Activated CD4-positive, CD25-positive, alpha-beta regulatory T cell treated with anti-CD3 and anti-CD28 coated beads, Interleukin-2, amount 50 U/mL, for 24 hours (primary cell): ENCODE results near the gene GADD45B.
"Not testable (repeated sequence)": the region's sequence is repeated elsewhere in the genome, so short reads cannot be mapped to it uniquely, and the experiment has no call there.

Experiments
- ATAC-seq, 2 donors: fragments of 150-1000 bp; cut with Tn5 transposase; one replicate each; pipeline ENCODE4 v1.10.0; 2021; ENCODE audit warnings: mild to moderate bottlenecking in 1 of 2, moderate library complexity in 1 of 2

Gene GADD45B

DNA sequence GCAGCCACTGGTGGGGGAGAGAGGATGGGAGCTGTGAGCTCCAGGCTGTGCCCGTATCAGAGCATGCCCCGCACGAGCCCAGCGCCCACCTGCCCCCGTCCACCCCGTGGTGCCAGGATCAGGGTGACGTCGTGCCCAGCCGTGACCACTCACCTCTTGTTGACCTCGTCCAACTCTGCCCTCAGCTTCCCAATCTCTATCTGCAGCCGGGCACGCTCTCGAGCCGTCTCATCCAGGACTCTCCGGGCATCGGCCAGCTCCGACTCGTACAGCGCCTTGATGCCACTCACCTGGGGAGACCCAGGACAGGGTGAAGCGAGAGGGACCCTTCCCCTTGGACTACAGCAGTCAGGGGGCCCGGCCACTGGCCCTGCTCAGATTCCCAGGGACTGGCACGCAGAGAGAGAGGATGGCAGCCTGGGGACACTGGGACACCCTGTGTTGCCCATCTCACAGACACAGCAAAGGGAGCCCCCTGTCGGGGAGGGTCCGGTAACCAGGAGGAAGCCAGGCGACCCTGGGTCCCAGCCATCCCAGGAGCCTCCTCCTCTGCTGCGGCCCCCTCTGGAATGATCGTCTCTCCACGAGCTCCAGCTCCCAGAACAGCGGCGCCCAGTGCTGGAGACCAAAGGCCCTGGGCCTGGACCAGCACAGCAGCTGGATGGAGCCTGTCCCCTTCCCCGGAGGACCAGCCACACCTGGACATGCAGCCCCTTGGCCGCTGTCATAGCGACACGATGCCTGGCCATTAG is 31.5 kb upstream of the GADD45B start:
- ATAC-seq: no peak

DNA sequence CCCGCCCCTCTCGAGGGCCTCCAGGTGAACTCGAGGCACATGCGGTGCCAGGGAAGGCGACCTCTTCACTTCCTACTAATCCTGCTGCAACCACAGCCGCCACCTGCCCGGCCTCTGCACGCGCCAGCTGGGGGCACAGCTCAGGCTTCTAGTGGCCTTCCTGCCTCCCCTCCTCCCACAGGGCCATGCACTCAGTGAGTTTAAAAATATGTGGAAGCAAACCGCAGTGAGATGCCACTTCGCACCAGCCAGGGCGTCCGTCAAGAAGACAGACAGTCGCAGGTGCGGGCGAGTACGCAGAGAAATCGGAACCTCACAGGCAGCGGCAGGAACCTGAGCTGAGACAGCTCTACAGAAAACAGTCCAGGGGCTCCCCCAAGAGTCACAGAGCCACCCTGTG is 29.5 kb upstream of the GADD45B start:
- peak; percentile 33 to 59 for ATAC-seq

DNA sequence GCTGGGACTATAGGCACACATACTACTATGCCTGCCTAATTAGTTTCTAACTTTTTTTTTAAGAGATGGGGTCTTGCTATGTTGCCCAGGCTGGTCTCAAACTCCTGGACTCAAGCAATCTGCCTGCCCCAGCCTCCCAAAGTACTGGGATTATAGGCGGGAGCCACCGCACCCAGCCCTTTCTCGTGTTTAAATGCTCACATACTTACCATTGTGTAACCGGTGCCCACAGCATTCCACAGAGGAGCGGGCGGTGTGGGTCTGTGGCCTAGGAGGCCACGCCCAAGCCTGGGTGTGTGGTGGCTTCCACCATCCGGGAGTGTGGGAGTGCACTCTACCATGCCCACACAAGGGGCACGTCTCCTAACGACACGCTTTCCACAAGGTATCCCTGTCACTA is 26.9 kb upstream of the GADD45B start:
- no peak for ATAC-seq

DNA sequence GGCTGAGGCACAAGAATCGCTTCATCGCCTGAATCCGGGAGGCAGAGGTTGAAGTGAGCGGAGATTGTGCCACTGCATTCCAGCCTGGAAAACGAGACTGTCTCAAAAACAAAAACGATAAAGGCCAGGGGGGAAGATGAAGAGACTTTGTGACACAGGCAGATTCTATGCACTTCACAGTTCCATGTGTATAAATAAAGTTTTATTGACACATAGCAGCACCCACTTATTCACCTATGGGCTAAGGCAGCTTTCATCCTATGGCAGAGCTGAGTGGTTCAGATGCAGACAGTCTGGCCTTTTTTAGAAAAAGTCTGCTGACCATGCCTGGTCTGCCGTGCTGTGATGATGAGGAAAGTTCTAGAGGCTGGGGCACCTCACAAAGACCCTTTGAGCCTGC is 24.8 kb upstream of the GADD45B start:
- no peak for ATAC-seq

DNA sequence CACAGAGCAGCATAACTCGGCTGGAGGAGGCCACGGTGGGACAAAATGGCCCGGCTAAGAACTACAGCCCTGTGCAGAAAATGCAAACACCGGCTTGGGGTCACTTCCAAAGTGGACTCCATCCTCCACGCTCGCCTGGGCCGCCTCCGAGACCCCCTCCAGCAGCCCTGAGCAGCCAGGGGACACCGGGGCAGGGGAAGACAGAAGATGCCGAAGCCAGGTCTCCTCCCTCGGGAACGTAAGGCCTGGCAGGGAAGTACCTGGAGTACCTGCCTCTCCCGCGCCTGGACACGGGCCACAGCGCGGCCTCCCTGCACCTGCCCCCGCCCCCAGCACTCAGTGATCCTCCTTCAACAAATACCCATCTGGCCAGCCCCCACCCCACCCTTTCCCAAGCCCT is 24.2 kb upstream of the GADD45B start:
- no peak for ATAC-seq

DNA sequence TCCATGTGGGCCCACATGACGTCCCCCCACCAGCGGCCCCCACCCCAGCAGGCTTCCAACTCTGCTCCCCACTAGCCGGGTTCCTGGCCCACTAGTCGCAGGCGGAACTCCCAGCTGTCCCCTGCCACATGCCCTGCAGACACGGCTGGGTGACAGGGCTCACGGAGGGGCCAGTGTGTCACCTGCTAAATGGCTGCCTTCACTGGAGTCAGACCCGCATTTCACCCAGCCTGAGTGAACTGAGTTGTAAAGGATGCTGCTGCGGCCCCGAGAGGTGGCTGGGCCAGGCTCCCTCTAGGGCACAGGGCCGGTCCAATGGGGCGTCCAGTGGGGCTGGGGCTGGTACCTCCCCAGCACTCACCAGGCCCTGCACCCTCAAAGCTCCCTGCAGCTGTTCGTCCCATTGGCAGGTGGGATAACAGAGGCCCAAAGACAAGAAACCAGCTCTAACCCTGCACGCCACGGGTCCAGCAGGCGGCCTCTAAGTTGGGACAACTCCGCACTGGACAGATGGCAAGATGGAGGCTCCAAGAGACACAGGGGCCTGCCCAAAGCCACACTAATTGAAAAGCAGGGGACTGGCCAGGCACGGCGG is 22.4 kb upstream of the GADD45B start:
- ATAC-seq: no peak

DNA sequence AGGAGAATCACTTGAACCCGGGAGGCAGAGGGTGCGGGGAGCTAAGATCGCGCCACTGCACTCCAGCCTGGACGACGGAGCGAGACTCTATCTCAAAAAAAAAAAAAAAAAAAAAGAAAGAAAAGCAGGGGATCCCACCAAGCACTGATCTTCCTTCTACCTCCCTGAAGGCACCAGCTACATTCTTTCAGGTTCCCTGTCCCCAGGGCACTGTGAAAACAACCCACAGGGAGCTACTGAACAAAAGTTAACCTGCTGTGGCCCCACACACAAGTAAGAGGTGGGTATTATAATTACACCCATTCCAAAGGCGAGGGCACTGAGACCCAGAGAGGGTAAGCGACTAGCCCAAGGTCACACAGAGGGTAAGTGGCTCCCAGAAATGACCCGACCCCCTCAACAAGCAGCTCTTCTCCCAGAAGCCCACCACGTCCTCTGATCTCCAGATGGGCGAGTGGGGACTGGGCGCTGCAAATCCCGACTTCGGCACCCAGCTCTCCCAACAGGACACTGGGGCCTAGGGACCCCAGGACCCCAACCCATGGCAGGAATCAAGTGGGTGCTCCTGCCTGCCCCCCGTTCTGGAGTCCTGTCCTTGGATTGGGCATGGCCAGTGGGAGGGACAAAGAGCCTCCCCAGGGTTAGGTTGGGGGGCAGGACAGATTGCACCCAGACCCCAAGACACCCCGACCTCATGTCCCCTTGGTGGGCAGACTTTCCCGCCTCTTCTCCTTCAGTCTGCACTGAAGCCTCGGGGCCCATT is 21.5 kb upstream of the GADD45B start:
- ATAC-seq: no peak

DNA sequence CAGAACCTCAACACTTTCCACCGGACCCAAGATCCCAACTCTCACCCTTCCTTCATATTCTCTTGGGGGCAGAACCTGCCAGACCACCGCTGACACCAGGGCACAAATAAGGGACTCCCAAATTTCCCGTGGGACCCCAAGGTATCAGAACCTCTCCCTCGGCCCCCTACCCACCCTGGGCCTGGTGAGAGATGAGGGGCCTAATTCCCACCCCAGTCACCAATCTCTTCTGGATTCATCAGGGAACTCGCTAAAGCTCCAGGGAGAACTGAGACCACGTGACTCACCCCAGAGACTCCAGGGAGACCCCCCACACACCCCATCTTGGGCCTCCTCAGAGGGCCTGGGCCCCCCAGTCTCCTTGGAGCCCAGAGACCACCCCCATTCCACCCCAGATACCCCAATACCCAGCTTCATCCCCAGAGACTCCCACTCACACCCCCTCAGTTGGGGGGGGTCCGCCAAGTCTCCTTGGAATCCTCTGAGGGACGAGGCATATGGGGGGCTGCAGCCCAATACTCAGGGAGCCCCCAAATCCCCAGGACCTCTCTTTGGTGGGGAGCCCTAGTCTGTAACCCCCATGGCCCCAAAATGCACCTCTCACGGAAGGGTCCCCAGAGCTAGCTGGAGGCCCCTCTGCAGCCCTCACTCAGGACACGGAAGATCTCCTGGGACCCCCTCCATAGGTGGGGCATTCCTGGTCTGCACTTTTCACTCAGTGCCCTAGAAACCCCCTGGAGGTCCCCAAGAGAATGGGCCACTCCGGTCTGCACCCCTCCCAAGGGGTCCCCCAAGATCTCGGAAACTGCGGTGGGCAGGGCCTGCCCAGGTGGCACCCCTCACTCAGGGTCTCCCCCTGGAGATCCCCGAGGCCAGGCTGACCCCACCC is 20.7 kb upstream of the GADD45B start:
- no peak for ATAC-seq

DNA sequence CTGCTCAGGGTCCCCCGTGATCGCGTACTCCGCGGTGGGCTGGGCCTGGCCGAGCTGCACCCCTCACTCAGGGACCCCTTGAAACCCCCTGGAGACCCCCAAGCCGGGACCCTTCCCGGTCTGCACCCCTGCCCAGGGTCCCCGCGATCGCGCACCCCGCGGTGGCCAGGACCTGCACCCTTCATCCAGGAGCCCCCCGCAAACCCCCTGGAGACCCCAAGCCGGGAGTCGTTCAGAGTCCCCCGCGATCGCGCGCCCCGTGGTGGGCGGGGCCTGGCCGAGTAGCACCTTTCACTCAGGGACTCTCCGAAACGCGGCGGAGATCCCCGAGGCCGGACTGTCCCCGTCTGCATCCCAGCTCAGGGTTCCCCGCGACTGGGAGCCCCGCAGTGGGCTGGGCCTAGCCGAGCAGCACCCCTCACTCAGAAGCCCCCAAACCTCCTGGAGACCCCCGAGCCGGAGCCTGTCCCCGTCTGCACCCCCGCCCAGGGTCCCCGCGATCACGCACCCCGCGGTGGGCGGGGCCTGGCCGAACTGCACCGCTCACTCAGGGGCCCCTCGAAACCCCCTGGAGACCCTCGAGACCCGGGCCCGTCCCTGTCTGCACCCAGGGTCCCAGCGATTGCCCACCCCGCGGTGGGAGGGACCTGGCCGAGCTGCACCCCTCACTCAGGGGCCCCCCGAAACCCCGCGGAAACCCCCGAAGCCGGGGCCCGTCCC is 19.9 kb upstream of the GADD45B start:
- peak; percentile 23 to 36 for ATAC-seq

DNA sequence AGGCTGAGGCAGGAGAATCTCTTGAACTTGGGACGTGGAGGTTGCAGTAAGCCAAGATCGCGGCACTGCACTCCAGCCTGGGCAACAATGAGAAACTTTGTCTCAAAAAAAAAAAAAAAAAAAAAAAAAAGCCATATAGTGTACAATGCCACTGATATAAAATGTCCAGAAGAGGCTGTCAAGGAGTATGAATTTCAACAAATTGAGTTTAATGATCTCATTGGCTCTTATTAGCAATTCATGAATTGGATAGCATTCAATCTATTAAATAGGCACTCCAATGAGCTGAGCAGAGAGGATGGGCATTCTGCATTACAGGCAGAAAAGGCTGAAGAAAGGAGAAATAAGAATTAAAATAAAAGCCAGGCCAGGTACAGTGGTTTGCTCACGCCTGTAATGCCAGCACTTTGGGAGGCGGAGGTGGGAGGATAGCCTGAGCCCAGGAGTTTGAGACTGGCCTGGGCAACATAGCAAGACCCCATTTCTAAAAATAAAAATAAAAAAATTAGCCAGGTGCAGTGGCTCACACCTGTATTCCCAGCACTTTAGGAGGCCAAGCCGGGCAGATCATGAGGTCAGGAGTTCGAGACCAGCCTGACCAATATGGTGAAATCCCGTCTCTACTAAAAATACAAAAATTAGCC is 18.4 kb upstream of the GADD45B start:
- ATAC-seq: no peak

DNA sequence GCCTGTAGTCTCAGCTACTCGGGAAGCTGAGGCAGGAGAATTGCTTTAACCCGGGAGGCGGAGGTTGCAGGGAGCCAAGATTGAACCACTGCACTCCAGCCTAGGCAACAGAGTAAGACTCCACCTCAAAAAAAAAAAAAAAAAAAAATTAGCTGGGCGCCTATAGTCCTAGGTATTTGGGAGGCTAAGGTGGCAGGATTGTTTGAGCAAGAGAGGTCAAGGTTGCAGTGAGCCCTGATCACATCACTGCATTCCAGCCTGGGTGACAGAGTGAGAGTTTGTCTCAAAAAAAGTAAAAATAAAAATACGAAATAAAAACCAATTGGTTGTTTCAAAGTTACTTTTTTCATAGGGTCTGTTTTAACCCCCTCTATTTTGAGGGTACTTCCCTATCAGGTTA is 17.9 kb upstream of the GADD45B start:
- no peak for ATAC-seq

DNA sequence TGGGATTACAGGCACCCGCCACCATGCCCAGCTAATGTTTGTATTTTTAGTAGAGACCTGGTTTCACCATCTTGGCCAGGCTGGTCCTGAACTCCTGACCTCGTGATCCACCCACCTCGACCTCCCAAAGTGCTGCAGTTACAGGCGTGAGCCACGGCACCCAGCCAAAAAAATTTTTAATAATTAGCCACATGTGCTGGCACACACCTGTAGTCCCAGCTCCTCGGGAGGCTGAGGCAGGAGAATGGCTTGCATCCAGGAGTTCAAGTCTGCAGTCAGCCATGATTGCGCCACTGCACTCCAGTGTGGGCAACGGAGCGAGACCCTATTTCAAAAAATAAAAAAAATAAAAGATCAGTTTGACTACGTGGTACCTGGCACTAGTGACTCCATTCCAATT is 17.2 kb upstream of the GADD45B start:
- not testable (repeated sequence) for ATAC-seq

DNA sequence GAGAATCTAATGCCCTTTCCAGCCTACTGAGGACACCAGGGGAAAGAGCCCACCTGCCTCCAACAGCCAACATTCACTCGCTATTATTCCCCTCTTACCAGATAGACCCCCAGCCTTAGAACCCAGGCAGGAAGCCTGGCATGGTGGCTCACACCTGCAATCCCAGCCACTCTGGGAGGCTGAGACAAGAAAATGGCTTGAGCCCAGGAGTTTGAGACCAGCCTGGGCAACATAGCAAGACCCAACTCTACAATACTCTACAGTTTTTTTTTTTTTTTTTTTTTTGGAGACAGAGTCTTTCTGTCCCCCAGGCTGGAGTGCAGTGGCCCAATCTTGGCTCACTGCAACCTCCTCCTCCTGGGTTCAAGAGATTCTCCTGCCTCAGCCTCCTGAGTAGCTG is 15.7 kb upstream of the GADD45B start:
- ATAC-seq: no peak

DNA sequence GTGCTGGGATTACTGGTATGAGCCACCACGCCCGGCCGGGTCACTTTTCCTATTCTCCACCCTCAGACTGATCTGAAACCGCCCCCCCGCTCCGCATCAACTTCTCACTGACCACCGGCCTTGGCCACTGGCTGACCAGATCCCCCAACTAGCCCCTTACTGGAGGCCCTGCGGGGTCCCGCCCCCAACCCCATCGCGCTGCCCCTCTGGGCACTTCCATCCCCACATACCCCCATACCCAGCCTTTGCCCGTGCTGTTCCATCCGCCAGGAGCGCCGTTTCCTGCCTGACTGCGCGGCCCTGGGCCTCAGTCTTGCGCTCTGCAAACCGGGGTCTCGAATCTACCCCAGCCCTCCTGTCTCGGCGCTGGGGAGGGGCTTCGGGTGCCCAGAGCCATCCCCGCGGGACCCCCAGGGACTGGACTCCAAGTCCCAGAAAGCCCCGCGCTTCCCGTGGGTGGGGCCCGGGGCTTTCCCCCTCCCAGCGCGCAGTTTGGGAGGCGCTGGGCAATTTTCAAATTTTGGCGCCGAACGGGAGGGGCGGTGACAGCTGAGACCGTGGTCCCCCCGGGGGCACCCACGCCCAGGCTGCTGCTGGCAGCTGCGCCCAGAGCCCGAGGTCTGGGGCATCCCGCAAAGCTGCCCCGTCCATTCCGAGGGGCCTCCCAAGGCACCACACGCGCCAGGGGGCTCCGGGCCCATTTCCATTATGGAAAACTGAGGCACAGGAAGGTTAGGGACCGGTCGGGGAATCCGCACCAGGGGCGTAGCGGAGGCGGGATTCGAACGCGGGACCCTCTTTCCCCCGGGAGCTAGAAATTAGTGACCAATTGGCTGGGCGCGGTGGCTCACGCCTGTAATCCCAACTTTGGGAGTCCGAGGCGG is 13.9 kb upstream of the GADD45B start:
- peak; percentile 79 to 81 for ATAC-seq

DNA sequence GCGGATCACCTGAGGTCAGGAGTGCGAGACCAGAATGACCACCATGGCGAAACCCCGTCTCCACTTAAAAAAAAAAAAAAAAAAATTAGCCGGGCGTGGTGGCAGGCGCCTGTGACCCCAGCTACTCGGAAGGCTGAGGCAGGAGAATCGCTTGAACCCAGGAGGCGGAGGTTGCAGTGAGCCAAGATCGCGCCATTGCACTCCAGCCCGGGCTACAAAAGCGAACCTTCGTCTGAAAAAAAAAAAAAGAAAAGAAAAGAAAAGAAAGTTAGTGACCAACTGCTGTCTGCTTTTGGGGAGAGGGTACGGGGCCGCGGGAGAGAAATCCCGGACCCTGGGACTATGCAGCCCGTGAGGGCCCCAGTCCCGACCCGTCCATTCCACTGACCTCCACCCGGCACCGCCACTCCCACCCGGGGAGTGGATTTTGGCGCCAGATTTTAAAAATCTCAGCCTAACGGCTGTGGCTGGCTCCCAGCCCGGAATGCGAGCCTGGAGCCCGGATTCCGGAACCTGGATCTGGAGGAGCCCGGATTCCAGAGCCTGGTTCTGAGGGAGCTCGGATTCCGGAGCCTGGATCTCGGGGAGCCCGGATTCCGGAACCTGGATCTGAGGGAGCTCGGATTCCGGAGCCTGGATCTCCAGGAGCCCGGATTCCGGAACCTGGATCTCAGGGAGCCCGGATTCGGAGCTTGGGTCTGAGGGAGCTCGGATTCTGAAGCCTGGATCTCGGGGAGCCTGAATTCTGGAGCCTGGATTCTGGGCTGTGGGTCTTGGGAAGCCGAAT is 13.1 kb upstream of the GADD45B start:
- ATAC-seq: no peak

DNA sequence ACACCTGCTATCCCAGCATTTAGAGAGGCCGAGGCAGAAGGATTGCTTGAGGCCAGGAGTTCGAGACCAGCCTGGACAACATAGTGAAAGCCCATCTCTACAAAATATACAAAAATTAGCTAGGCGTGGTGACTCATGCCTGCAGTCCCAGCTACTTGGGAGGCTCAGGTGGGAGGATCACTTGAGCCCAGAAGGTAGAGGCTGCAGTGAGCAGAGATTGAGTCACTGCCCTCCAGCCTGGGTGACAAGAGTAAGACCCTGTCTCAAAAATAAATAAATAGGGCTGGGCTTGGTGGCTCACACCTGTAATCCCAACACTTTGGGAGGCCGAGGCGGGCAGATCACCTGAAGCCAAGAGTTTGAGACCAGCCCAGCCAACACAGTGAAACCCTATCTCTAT is 12.2 kb upstream of the GADD45B start:
- ATAC-seq: not testable (repeated sequence)

DNA sequence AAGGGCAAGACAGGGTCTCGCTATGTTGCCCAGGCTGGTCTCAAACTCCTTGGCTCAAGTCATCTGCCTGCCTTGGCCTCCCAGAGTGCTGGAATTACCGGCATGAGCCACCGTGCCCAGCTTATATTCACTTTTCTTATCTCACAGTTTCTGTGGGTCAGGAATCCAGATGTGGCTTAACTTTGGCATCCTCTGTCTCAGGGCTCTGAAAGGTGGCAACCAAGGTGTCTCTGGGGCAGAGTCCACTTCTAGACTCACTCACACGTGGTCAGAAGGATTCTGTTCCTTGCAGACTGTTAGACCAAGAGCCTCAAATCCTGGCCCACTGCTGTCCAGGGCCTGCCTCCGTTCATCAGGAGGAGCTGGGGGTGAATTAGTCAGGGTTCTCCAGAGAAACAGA is 11.5 kb upstream of the GADD45B start:
- no peak for ATAC-seq

DNA sequence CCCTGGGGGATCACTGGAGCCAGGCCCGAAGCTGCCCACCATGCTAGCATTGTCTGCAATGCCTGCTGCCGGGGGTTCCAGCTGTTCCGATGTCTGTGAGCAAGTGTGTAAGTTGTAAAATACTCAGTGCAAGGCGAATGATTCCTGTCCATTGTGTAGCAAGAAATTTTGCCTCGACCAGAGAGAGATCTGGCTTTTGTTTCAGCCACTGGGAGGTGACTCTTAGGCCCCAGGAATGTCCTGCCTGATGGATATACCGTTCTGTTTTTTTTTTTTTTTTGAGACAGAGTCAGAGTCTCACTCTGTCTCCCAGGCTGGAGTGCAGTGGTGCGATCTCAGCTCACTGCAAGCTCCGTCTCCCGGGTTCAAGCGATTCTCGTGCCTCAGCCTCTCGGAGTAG is 7.3 kb upstream of the GADD45B start:
- no peak for ATAC-seq

DNA sequence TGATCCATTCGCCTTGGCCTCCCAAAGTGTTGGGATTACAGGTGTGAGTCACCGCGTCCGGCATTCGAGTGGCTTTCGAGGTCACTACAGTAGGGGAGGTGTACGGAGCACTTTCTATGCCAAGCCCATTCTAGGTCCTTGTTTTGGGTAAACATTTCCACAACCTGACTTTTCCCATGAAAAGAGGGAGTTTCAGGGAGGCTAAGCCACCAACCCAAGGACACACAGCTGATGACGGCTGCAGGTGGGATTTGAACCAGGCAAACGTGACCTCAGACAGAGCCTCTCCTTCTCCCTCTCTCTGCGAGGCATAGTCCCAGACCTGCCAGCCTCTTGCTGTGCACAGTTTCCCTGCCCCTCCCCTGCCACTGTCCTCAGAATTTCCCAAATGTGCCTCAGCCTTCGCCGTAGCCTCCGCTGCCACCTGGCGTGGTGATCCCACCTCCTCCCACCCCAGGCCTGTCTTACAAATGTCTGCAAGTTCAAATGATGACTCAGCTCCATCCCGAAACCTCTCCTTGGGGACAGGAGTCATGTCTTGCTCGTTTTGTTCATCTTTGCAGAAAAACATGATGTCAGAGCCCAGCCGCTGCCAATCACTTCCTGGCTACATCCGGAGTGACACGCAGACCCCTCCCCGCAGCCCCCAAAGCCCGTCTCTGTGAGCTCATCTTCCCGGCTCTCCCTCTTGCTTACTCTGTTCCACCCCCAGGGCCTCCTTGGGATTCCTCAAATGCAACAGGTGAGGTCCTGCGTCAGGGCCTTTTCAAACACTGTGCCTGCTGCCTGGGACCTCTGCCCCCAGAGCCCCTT is 6.6 kb upstream of the GADD45B start:
- peak; percentile 44 to 57 for ATAC-seq
